GM19395 (cell line): ENCODE results near the gene LIG1.
A peak's percentile ranks its signal among the peaks of the same experiment; 100 is the strongest.
"Not testable (repeated sequence)": the region's sequence is repeated elsewhere in the genome, so short reads cannot be mapped to it uniquely, and the experiment has no call there.

Experiments used
- ATAC-seq: cut with Tn5 transposase; IDR thresholded peaks from one replicate; pipeline ENCODE4 v1.9.1; 2021; ENCODE audit warnings: mild to moderate bottlenecking, moderate library complexity; ENCODE audit not compliant: unreplicated experiment

LIG1 gene

GRCh38 chr19:48122421-48122820, 47.7 kb downstream of the LIG1 start:
- ATAC-seq, result no peak

- ATAC-seq, result no peak
Measured at GRCh38 chr19:48121909-48122371, 48.2 kb downstream of the LIG1 start.

- no peak for ATAC-seq
Measured at GRCh38 chr19:48121066-48121465, 49.1 kb downstream of the LIG1 start.

- ATAC-seq, result no peak
Measured at GRCh38 chr19:48120505-48120904, 49.6 kb downstream of the LIG1 start.

GRCh38 chr19:48118131-48118517, 52.0 kb downstream of the LIG1 start:
- ATAC-seq, result no peak

- no peak for ATAC-seq
Measured at GRCh38 chr19:48117515-48118130, 52.5 kb downstream of the LIG1 start.

GRCh38 chr19:48113190-48113917, 56.8 kb downstream of the LIG1 start:
- ATAC-seq, result no peak

GRCh38 chr19:48111280-48111679, 58.9 kb downstream of the LIG1 start:
- ATAC-seq, result no peak

GRCh38 chr19:48110350-48110966, 59.7 kb downstream of the LIG1 start, which contains the start of gene PLA2G4C:
Gene PLA2G4C (minus strand): TSS chr19:48110817. CDS start chr19:48106529, 4,288 bp downstream.
- ATAC-seq, result peak; percentile 60

- no peak for ATAC-seq
Measured at GRCh38 chr19:48108997-48109782, 61.0 kb downstream of the LIG1 start.

GRCh38 chr19:48103922-48104321, 66.2 kb downstream of the LIG1 start:
- no peak for ATAC-seq

- no peak for ATAC-seq
Measured at GRCh38 chr19:48102870-48103751, 67.0 kb downstream of the LIG1 start.

GRCh38 chr19:48095612-48096175, 74.5 kb downstream of the LIG1 start:
- no peak for ATAC-seq

- no peak for ATAC-seq
Measured at GRCh38 chr19:48094855-48095203, 75.3 kb downstream of the LIG1 start.

GRCh38 chr19:48094129-48094854, 75.9 kb downstream of the LIG1 start:
- ATAC-seq, result no peak

GRCh38 chr19:48091111-48091718, 78.9 kb downstream of the LIG1 start:
- not testable (repeated sequence) for ATAC-seq

GRCh38 chr19:48090281-48090802, 79.8 kb downstream of the LIG1 start:
- ATAC-seq, result no peak

GRCh38 chr19:48088991-48089390, 81.2 kb downstream of the LIG1 start:
- ATAC-seq, result not testable (repeated sequence)
